ENCODE data around the gene LRRC43. TPM values are rescaled to one million over a fixed set of nuclear protein-coding genes. Genes with fewer than 3 reads are reported as not detected.
A peak's percentile ranks its signal among the peaks of the same experiment; 100 is the strongest.

The LRRC43 gene, protein sequence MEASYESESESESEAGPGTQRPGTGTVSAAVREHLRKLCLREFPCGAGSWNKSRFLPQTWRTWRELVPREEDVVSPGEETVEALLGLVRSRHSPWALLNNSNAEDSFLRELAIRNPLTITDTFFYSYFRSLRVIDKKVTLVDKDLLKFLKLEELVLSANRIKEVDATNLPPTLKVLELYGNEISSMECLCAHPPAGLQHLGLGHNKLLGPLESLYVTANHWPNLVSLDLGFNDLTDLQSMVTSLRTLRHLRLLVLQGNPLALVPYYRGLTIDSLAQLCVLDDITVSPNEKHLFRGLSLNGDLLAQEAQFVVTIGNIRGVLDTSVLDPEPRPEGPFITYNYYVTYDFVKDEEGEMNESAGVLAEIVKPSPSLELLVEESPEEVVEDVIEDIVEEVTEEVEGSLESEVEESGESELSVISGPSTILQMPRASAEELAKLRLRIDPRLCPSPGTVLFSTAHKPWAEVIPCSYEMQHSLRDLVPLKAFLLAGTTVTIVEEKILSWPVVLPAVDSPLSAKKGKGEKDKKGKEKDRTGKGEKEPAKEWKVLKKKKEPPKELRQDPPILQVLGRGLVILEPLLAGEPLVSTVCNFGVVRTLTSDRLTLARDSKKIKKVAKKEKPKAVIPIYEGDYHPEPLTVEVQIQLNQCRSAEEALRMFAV
- total RNA-seq (0.18 TPM), polyA plus RNA-seq (ENCODE audit: insufficient read depth in 1 of 8, insufficient read length in 8 of 8, low replicate concordance in 1 of 8) (under 1 TPM; 0.20 to 0.74 (median 0.37) TPM)
- long read RNA-seq, donor 1 = 0 reads
- long read RNA-seq, donor 2 = 0 reads
- long read RNA-seq, donor 3 = 0 reads
- long read RNA-seq, donor 4 = 0 reads
- long read RNA-seq, donor 5 = 0 reads
- long read RNA-seq, donor 6 = 0 reads
- long read RNA-seq, donor 7 = 0 reads
- long read RNA-seq, donor 8 = 0 reads
- long read RNA-seq, donor 9 = 0 reads
- long read RNA-seq, donor 10 = 0 reads
- long read RNA-seq, donor 11 = 0 reads

DNA sequence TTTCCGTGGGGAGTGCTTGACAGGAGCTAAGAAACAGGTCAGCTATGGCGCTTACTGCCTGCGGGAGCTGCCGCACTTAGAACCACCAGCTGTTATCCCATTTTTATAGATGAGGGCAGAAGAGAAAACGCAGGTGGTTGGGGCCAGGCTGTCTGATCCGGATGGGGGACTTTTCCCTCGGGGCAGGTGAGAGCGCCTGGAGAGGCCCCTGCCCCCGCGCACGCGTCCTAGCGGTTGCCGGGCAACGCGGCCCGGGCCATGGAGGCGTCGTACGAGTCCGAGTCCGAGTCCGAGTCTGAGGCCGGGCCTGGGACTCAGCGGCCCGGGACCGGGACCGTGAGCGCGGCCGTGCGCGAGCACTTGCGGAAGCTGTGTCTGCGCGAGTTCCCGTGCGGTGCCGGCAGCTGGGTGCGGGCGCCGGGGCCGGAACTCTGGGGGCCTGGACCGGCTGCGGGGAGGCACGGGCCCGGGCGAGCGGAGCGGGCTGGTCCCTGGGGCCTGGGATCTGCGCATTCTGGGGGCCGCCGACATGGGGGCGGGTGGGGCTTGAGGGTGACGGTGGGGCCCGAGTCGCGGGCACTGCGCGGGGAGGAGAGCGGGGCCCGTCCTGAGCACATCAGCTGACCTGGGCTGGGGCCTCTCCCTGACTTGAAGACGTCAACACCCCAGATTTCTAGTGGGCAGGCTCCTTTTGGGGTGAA, at the start of gene LRRC43:
Gene LRRC43 (plus strand): TSS at position 237 of the 701 bp plus-strand sequence. CDS start 22 bp downstream, at position 259.
- DNase-seq = peak; percentile 47
- WGBS (ENCODE audit: insufficient coverage) = under 1% methylated on average over 53 of the region's 63 CpGs

DNA sequence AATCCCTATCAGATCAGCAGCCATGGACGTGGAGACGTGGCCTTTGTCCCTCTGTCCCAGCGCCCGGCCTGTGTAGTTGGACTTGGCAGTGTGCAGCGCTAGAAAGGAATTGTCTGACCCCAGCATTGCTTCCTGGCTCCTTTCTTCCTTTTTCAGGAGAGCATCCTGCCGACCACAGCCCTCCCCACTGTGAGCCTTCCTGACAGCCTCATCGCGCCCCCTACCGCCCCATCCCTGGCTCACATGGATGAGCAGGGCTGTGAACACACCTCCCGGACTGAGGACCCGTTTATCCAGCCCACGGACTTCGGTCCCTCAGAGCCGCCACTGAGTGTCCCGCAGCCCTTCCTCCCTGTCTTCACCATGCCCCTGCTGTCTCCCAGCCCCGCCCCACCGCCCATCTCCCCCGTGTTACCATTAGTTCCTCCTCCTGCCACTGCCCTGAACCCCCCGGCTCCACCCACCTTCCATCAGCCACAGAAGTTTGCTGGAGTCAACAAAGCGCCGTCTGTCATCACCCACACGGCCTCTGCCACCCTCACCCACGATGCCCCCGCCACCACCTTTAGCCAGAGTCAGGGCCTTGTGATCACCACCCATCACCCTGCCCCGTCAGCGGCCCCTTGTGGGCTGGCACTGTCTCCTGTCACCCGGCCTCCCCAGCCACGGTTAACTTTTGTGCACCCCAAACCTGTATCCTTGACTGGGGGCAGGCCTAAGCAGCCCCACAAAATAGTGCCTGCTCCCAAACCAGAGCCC, 49.6 kb upstream of the LRRC43 start:
- Histone ChIP-seq H3K4me3 (ENCODE audit: low read length) (no peak overlapping the region), H3K27me3 (ENCODE audit: control insufficient read depth, insufficient read depth, low read length) (no peaks in the 10 kb centered on the region), H3K9me3 (replicated peaks; ENCODE audit: control insufficient read depth, low read depth, low read length) (no peaks in the 10 kb centered on the region), H3K36me3 (ENCODE audit: control insufficient read depth, insufficient read depth, low read length) (peaks cover 81% of the 10 kb centered on the region), H3K27ac (ENCODE audit: low read length) (no peak overlapping the region), H3K4me1 (ENCODE audit: control insufficient read depth, insufficient read depth, low read length) (peaks cover 15% of the 10 kb centered on the region)
- 73% methylated on average over 27 of the region's 28 CpGs for WGBS (ENCODE audit: insufficient coverage)
- DNase-seq = no peak

More for the DNA sequence above, at the start of gene LRRC43:
- H3K36me3 ChIP-seq (ENCODE audit: control insufficient read depth, insufficient read depth, low read length) = no peaks in the 10 kb centered on the region
- H3K27me3 ChIP-seq (ENCODE audit: control insufficient read depth, insufficient read depth, low read length) = peaks cover 2% of the 10 kb centered on the region
- no peaks in the 10 kb centered on the region for H3K9me3 ChIP-seq (replicated peaks; ENCODE audit: control insufficient read depth, low read depth, low read length)
- peak within 1 kb of the TSS; percentile 38 for H3K4me3 ChIP-seq (ENCODE audit: low read length)
- no peak within 1 kb of the TSS for H3K27ac ChIP-seq (ENCODE audit: low read length)
- H3K4me1 ChIP-seq (ENCODE audit: control insufficient read depth, insufficient read depth, low read length) = peaks cover 9% of the 10 kb centered on the region

DNA sequence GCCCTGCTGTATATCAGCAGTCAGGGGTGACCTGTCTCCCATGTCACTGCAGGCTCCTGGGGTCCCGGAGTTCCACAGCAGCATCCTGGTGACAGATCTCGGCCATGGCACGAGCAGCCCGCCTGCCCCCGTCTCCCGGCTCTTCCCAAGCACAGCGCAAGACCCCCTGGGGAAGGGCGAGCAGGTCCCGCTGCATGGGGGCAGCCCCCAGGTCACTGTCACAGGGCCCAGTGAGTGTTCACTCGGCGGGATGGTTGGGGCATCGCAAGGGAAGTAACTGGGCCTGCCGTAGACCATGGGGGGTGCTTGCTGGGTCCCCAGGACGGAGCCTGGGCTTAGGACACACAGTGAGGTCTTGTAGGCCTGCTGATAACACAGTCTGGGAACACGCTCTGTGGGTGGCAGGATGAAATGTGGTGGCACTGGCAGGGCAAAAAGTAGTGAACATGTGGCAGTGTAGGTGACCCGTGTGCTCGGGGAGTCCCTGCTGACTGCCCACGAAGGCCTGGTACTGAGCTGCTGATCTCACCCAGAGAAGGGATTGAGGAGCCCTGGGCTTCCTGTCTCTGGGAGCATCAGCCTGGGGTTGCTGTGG, 47.4 kb upstream of the LRRC43 start:
- no peaks in the 10 kb centered on the region for H3K9me3 ChIP-seq (replicated peaks; ENCODE audit: control insufficient read depth, low read depth, low read length)
- peaks cover 75% of the 10 kb centered on the region for H3K36me3 ChIP-seq (ENCODE audit: control insufficient read depth, insufficient read depth, low read length)
- 94% methylated on average over 16 of the region's 18 CpGs for WGBS (ENCODE audit: insufficient coverage)
- H3K27ac ChIP-seq (ENCODE audit: low read length) = no peak overlapping the region
- no peak overlapping the region for H3K4me3 ChIP-seq (ENCODE audit: low read length)
- H3K4me1 ChIP-seq (ENCODE audit: control insufficient read depth, insufficient read depth, low read length) = peaks cover 6% of the 10 kb centered on the region
- DNase-seq = no peak
- H3K27me3 ChIP-seq (ENCODE audit: control insufficient read depth, insufficient read depth, low read length) = no peaks in the 10 kb centered on the region

DNA sequence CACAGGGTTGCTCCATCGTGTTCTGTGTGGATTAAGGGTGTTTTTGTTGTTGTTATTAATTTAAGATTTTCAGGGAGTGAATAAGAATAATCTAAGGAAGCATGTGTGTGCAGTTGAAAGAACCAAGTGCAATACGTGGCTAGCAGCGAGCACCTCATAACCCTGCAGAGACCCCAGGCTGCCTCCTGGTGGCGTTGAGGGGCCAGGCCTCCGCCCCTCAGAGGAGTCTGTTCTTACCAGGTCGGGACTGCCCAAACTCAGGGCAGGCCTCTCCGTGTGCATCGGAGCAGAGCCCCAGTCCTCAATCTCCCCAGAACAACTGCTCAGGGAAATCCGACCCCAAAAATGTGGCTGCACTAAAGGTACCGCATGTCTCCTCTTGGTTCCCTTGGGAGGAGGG, 45.7 kb upstream of the LRRC43 start:
- H3K27ac ChIP-seq (ENCODE audit: low read length) = no peak overlapping the region
- no peak for DNase-seq
- no peaks in the 10 kb centered on the region for H3K9me3 ChIP-seq (replicated peaks; ENCODE audit: control insufficient read depth, low read depth, low read length)
- H3K27me3 ChIP-seq (ENCODE audit: control insufficient read depth, insufficient read depth, low read length) = no peaks in the 10 kb centered on the region
- peaks cover 80% of the 10 kb centered on the region for H3K36me3 ChIP-seq (ENCODE audit: control insufficient read depth, insufficient read depth, low read length)
- no peak overlapping the region for H3K4me3 ChIP-seq (ENCODE audit: low read length)
- H3K4me1 ChIP-seq (ENCODE audit: control insufficient read depth, insufficient read depth, low read length) = peaks cover 5% of the 10 kb centered on the region
- 36% methylated on average over 10 of the region's 10 CpGs for WGBS (ENCODE audit: insufficient coverage)

DNA sequence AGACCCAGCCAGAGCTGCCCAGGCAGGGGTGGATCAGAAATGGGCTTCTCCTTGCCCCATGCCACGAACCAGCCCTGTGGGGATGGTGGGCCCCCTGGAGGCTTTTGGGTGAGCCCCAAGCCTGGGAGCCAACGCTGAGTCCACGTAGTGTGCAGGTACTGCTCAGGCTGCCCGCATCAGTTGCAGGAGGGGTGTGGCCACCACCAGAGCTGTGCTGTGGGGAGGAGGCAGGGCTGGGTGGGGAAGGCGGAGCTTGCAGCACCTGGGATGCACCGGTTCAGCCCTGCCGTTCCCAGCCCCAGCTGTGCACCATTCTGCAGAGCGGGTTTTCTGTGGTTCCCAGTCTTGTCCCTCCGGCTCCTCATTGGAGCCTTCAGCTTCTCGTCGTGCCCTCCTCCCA, 45.2 kb upstream of the LRRC43 start:
- no peak for DNase-seq
- peaks cover 9% of the 10 kb centered on the region for H3K4me1 ChIP-seq (ENCODE audit: control insufficient read depth, insufficient read depth, low read length)
- WGBS (ENCODE audit: insufficient coverage) = 51% methylated on average over 11 of the region's 11 CpGs
- no peak overlapping the region for H3K4me3 ChIP-seq (ENCODE audit: low read length)
- no peak overlapping the region for H3K27ac ChIP-seq (ENCODE audit: low read length)
- H3K27me3 ChIP-seq (ENCODE audit: control insufficient read depth, insufficient read depth, low read length) = no peaks in the 10 kb centered on the region
- H3K36me3 ChIP-seq (ENCODE audit: control insufficient read depth, insufficient read depth, low read length) = peaks cover 80% of the 10 kb centered on the region
- H3K9me3 ChIP-seq (replicated peaks; ENCODE audit: control insufficient read depth, low read depth, low read length) = no peaks in the 10 kb centered on the region

DNA sequence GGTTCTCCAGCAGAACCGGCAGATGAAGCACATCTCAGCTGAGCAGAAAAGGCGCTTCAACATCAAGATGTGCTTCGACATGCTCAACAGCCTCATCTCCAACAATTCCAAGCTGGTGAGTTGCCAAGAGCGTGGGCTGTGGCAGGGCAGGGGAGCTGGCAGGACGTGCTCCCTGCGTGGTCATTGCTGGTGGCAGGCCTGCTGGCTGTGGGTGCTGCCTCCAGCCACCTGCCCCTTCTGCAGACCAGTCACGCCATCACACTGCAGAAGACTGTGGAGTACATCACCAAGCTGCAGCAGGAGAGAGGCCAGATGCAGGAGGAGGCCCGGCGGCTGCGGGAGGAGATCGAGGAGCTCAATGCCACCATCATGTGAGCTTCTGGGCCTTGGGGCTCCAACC, 44.7 kb upstream of the LRRC43 start:
- peaks cover 10% of the 10 kb centered on the region for H3K4me1 ChIP-seq (ENCODE audit: control insufficient read depth, insufficient read depth, low read length)
- no peak overlapping the region for H3K27ac ChIP-seq (ENCODE audit: low read length)
- H3K27me3 ChIP-seq (ENCODE audit: control insufficient read depth, insufficient read depth, low read length) = no peaks in the 10 kb centered on the region
- no peak overlapping the region for H3K4me3 ChIP-seq (ENCODE audit: low read length)
- no peaks in the 10 kb centered on the region for H3K9me3 ChIP-seq (replicated peaks; ENCODE audit: control insufficient read depth, low read depth, low read length)
- no peak for DNase-seq
- H3K36me3 ChIP-seq (ENCODE audit: control insufficient read depth, insufficient read depth, low read length) = peaks cover 80% of the 10 kb centered on the region
- 88% methylated on average over 11 of the region's 11 CpGs for WGBS (ENCODE audit: insufficient coverage)

DNA sequence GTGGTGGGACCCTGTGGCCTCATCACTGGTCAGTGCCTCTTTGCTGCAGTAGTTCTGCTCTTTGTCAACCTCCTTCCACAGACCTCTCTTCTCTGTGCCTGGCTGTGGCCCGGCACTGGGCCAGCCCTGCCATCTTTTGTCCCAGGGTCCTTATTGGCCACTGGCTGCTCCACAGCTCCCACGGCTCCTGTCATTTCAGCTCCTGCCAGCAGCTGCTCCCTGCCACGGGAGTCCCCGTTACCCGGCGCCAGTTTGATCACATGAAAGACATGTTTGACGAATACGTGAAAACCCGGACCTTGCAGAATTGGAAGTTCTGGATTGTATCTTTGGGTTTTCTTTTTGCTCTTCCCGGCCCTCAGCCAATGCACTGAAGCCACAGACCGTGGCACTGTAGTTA, 44.3 kb upstream of the LRRC43 start:
- no peak for DNase-seq
- Histone ChIP-seq H3K27ac (ENCODE audit: low read length) (no peak overlapping the region), H3K9me3 (replicated peaks; ENCODE audit: control insufficient read depth, low read depth, low read length) (no peaks in the 10 kb centered on the region), H3K4me3 (ENCODE audit: low read length) (no peak overlapping the region), H3K4me1 (ENCODE audit: control insufficient read depth, insufficient read depth, low read length) (peaks cover 10% of the 10 kb centered on the region), H3K36me3 (ENCODE audit: control insufficient read depth, insufficient read depth, low read length) (peaks cover 80% of the 10 kb centered on the region), H3K27me3 (ENCODE audit: control insufficient read depth, insufficient read depth, low read length) (no peaks in the 10 kb centered on the region)
- WGBS (ENCODE audit: insufficient coverage) = 84% methylated on average over 11 of the region's 11 CpGs

DNA sequence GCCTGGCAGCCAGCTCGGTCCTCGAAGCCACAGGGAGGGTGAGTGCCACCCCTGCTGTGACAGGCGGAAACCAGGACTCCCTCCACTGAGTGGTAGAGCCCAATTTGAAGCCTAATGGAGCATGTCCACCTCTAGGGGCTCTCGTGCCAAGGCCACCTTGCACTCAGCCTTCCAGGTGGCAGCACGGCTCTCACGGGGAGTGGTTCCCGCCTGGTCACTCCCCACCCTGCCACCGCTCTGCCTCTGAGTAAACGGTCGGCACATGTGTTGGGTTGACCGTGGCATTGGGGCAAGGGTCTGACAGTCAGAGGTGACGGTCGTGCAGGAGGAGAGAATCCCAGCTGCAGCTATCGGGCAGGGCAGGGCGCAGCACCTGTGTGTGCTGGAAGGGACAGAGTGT, 43.7 kb upstream of the LRRC43 start:
- peaks cover 10% of the 10 kb centered on the region for H3K4me1 ChIP-seq (ENCODE audit: control insufficient read depth, insufficient read depth, low read length)
- H3K4me3 ChIP-seq (ENCODE audit: low read length) = no peak overlapping the region
- no peak overlapping the region for H3K27ac ChIP-seq (ENCODE audit: low read length)
- no peaks in the 10 kb centered on the region for H3K9me3 ChIP-seq (replicated peaks; ENCODE audit: control insufficient read depth, low read depth, low read length)
- no peaks in the 10 kb centered on the region for H3K27me3 ChIP-seq (ENCODE audit: control insufficient read depth, insufficient read depth, low read length)
- 92% methylated on average over 7 of the region's 15 CpGs for WGBS (ENCODE audit: insufficient coverage)
- no peak for DNase-seq
- peaks cover 82% of the 10 kb centered on the region for H3K36me3 ChIP-seq (ENCODE audit: control insufficient read depth, insufficient read depth, low read length)

DNA sequence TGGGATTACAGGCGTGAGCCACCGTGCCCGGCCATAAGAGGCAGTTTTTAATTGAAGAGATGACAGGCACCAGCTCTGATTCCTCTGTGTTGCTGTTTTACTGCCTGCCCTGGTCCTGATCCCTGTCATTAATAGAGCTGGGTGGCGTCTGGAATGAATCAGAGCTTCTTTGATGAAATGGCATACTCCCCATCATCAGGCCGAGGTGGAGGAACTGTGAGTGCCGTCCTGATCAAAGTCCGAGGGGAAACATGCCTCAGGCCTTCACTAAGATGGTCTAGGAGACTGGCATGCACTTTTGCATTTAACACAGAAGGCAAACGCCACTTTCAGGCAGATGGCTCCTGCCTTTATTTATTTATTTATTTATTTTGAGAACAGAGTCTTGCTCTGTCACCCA, 43.0 kb upstream of the LRRC43 start:
- Histone ChIP-seq H3K27me3 (ENCODE audit: control insufficient read depth, insufficient read depth, low read length) (no peaks in the 10 kb centered on the region), H3K27ac (ENCODE audit: low read length) (no peak overlapping the region), H3K4me3 (ENCODE audit: low read length) (no peak overlapping the region), H3K36me3 (ENCODE audit: control insufficient read depth, insufficient read depth, low read length) (peaks cover 81% of the 10 kb centered on the region), H3K9me3 (replicated peaks; ENCODE audit: control insufficient read depth, low read depth, low read length) (no peaks in the 10 kb centered on the region), H3K4me1 (ENCODE audit: control insufficient read depth, insufficient read depth, low read length) (peaks cover 10% of the 10 kb centered on the region)
- DNase-seq = no peak
- WGBS (ENCODE audit: insufficient coverage) = 43% methylated on average over 4 of the region's 8 CpGs

All from muscle of leg (tissue), 16 donors.